Measurements from ENCODE around the gene AFAP1L2. TPM values are rescaled to one million over a fixed set of nuclear protein-coding genes. Genes with fewer than 3 reads are reported as not detected.

AFAP1L2 gene
- total RNA-seq, 4 donors from 2014 or later, result 3.7 to 18.8 (median 4.5) TPM

DNA sequence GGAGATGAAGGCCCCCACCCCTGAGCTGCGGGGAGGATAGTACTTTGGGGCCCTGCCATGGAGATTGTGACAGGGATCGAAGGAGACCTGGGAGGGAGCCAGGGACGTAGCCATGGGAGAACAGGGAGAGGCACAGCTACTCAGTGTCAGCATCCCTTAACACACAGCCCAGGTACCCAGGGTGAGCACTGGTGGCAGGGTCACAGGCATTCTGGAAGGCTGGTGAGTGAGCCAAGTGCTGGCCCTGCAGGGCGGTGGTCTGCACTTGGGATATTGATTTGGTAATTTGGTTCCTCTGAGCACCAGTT is 125.5 kb downstream of the AFAP1L2 start:
- ATAC-seq (ENCODE audit: low FRiP score) (no peak), DNase-seq (ENCODE audit: low spot score) (no peak)
- TF ChIP-seq, protein P1, sequence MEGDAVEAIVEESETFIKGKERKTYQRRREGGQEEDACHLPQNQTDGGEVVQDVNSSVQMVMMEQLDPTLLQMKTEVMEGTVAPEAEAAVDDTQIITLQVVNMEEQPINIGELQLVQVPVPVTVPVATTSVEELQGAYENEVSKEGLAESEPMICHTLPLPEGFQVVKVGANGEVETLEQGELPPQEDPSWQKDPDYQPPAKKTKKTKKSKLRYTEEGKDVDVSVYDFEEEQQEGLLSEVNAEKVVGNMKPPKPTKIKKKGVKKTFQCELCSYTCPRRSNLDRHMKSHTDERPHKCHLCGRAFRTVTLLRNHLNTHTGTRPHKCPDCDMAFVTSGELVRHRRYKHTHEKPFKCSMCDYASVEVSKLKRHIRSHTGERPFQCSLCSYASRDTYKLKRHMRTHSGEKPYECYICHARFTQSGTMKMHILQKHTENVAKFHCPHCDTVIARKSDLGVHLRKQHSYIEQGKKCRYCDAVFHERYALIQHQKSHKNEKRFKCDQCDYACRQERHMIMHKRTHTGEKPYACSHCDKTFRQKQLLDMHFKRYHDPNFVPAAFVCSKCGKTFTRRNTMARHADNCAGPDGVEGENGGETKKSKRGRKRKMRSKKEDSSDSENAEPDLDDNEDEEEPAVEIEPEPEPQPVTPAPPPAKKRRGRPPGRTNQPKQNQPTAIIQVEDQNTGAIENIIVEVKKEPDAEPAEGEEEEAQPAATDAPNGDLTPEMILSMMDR (IDR thresholded peaks at IDR 0.05), result no peak

DNA sequence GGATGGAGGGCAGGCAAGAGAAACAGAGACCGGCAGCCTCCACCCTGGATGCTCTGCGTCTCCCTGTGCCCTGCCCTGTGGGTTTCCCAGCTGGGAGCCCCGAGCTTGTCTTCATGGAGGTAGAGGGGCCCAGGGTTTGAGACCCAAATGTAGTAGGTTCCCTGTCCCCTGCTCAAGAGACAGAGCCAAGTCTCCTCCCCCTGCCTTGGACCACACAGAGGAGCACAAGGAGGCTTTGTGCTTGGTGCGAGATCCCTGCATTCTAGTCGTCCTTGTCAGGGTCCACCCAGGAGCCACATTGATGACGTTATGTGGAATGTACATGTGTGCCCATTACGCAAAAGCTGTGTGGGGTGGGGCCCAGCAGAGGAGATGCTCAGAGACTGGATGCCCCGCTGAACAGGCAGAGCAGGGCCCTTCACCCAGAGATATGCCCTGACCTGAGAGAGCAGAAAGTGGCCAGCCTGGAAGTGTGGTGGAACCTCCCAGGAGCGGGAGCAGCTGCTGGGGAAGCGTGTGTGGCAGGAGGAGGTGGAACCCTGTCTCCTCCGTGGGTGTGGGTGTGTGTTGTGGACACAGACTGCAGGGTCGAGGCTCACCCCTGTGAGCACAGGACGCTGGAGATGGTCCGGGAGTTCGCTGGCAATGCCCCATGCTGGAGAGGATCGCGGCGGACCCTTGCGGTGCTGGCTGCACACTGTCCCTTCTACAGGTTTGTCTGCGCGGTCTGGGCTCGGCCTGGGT is 126.0 kb downstream of the AFAP1L2 start:
- DNase-seq (ENCODE audit: low spot score), result no peak
- TF ChIP-seq, protein P1 (IDR thresholded peaks at IDR 0.05), result no peak
- no peak for ATAC-seq (ENCODE audit: low FRiP score)

DNA sequence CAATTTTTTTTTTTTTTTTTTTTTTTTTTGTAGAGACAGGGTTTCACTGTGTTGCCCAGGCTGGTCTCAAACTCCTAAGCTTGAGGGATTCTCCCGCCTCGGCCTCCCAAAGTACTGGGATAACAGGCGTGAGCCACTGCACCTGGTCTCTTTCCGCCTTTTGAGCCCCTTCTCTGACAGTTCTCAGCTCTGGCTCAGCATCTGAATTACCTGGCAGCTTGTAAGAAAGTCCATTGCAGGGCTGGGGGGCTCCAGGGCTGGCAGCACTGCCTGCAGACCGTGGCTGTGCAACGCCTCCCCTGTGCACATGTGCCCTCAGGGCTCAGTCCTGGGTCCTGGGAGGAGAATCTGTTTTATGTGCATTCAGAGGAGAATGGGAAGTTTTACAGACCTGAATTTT is 127.6 kb downstream of the AFAP1L2 start:
- no peak for ATAC-seq (ENCODE audit: low FRiP score)

DNA sequence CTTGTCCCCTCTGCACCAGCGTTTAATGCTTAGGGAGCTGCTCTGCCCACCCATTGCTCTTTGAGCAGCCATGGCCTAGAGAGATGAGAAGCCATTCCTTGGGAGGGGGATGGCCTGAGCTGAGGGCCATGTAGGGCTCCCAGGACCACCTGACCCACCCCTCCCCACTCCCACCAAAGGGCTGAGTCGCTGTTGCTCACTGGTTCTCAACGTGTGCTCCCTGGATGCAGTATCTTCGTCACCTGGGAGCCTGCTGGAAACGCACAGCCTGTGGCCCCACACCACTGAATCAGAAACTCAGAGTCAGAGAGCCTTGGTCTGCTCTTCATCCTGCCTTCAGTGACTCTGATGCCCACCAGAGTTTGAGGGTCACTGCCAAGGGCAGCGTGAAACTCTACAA is 128.2 kb downstream of the AFAP1L2 start:
- no peak for ATAC-seq (ENCODE audit: low FRiP score)
- DNase-seq (ENCODE audit: low spot score), result no peak
- TF ChIP-seq, protein P1 (IDR thresholded peaks at IDR 0.05), result no peak

More for the DNA sequence above, 127.6 kb downstream of the AFAP1L2 start:
- no peak for DNase-seq (ENCODE audit: low spot score)
- TF ChIP-seq, protein P1 (IDR thresholded peaks at IDR 0.05), result no peak

DNA sequence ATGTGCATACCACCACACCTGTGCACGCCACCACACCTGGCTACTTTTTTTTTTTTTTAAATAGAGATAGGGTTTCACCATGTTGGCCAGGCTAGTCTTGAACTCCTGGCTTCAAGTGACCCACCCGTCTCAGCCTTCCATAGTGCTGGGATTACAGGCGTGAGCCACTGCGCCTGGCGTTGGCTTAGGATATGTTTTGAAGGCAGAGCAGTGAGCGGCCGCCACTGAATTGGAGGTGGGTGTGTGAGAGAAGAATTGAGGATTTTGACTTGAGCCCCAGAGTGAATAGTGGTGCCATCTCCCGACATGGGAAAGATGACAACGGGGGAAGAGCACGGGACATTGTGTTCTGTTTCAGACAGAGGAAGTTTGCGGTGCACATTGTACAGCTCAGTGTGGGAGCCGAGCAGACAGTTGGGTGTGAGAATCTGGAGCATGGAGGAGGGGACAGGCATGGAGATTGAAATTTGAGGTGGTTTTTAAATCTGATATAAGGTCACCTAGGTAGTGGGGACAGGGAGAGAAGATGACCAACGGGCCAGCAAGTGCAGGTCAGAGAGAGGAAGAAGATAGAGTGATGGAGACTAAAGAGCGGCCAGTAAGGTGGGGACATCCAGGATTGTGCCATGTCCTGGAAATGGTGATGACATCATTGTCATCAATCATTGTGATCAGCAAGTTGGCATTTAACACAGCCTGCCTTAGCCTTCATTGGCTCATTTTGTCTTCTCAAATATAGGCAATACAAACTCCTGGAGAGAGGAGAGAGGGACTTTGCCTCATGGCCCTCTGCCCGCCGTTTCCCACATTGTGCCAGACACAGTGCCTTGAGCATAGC is 129.5 kb downstream of the AFAP1L2 start:
- ATAC-seq (ENCODE audit: low FRiP score) (no peak), DNase-seq (ENCODE audit: low spot score) (no peak)
- TF ChIP-seq, protein P1 (IDR thresholded peaks at IDR 0.05), result no peak

DNA sequence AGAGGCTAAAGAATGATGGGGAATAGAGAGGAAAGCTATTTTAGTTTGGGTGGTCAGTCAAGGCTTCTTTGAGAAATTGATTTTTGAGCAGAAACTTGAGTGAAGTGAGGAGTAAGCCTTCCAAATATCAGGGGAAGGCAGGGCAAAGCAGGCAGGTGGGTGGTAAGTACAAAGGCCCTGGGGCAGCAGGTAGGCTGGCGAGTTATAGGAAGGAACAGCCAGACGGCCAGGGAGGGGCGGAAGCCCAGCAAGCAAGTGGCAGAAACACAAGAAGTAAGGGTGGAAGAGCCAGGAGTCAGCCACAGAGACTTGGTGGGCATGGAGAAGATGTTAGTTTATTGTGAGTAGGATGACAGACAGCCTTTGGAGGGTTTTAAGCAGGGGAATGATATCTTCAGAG is 130.4 kb downstream of the AFAP1L2 start:
- ATAC-seq (ENCODE audit: low FRiP score) (no peak), DNase-seq (ENCODE audit: low spot score) (no peak)
- TF ChIP-seq, protein P1 (IDR thresholded peaks at IDR 0.05), result no peak
